ENCODE data around the gene NUDT4. TPM values are rescaled to one million over a fixed set of nuclear protein-coding genes. Genes with fewer than 3 reads are reported as not detected.
"Not testable (repeated sequence)": the region's sequence is repeated elsewhere in the genome, so short reads cannot be mapped to it uniquely, and the experiment has no call there.

Gene NUDT4
- total and polyA plus RNA-seq, 2 of the 13 experiments (the other 11 are each of a cell fraction or from before 2014, with no cell fraction given), result 37.3 to 70.1 TPM

- TF ChIP-seq NFIB (CRISPR knock-in tag; IDR thresholded peaks at IDR 0.05; ENCODE audit: borderline replicate concordance) (no peak), ZNF367 (CRISPR knock-in tag; IDR thresholded peaks at IDR 0.05; ENCODE audit: borderline replicate concordance) (no peak), ZNF460 (CRISPR knock-in tag; IDR thresholded peaks at IDR 0.05; ENCODE audit: borderline replicate concordance) (no peak), PBX2 (CRISPR knock-in tag; IDR thresholded peaks at IDR 0.05) (no peak), ZKSCAN5 (CRISPR knock-in tag; IDR thresholded peaks at IDR 0.05) (no peak), ZNF781 (CRISPR knock-in tag; IDR thresholded peaks at IDR 0.05; ENCODE audit: borderline replicate concordance, not compliant biosample characterization) (no peak), ZNF510 (CRISPR knock-in tag; IDR thresholded peaks at IDR 0.05; ENCODE audit: low read depth) (no peak), ZFP41 (CRISPR knock-in tag; IDR thresholded peaks at IDR 0.05; ENCODE audit: borderline replicate concordance) (no peak), IRF1 (CRISPR knock-in tag; IDR thresholded peaks at IDR 0.05; ENCODE audit: low read depth) (no peak)
These were observed 31.1 kb downstream of the NUDT4 start (continued) for GRCh38 chr12:93408813-93409212.

GRCh38 chr12:93409343-93410187, 31.8 kb downstream of the NUDT4 start:
- H3K4me2 ChIP-seq (ENCODE audit: low read depth, low read length); H3K27me3 ChIP-seq (ENCODE audit: control insufficient read depth in 1 of 2, insufficient read depth in 2 of 2, low read length in 2 of 2); FAIRE-seq; H3K4me3 ChIP-seq (replicated peaks in 1 of 3; ENCODE audit: insufficient read depth in 1 of 3, low read depth in 2 of 3, low read length in 3 of 3); H3K9ac ChIP-seq (ENCODE audit: insufficient read depth, low read depth, low read length); H2AFZ ChIP-seq (ENCODE audit: low read length); H3K4me1 ChIP-seq (ENCODE audit: insufficient read depth, low read length); CTCF ChIA-PET (ENCODE audit: low intra/inter-chr PET ratio, low total read pairs); H3K27ac ChIP-seq (ENCODE audit: extremely low read length, insufficient read depth, low read length); POLR2A ChIA-PET; H3K9me3 ChIP-seq (ENCODE audit: low read length); ATAC-seq; intact Hi-C loops (cut with micrococcal nuclease; ENCODE audit: unreplicated experiment); DNase-seq (ENCODE audit: low spot score): not testable (repeated sequence)
- Histone ChIP-seq H4K20me1 (ENCODE audit: insufficient read depth, low read length) (peaks cover 27% of the 10 kb centered on the region), H3K36me3 (replicated peaks in 1 of 2; ENCODE audit: control insufficient read depth in 1 of 2, insufficient read depth in 2 of 2, low read length in 2 of 2) (peaks cover 3 to 32% of the 10 kb centered on the region in 2 experiments), H3K79me2 (ENCODE audit: insufficient read depth, low read length) (peaks cover 42% of the 10 kb centered on the region)
- in situ Hi-C loops (cut with HindIII; ENCODE audit: extremely low pct_ligation_motif_present, low pct_unique_long_range_greater_than_20kb), result loop anchor here (10.0 kb wide), 2 partner anchors 415 to 625 kb away; no protein-coding TSS in a partner anchor
- 96% methylated on average over 4 of the region's 4 CpGs for WGBS (ENCODE audit: low lambda C conversion rate)
- BruUV-seq (replicated peaks), result TSS peak; percentile 41

GRCh38 chr12:93411060-93411459, 33.3 kb downstream of the NUDT4 start:
- H3K27ac ChIP-seq (ENCODE audit: extremely low read length, insufficient read depth, low read length); H3K4me2 ChIP-seq (ENCODE audit: low read depth, low read length); CTCF ChIA-PET (ENCODE audit: low intra/inter-chr PET ratio, low total read pairs); DNase-seq (ENCODE audit: low spot score); H2AFZ ChIP-seq (ENCODE audit: low read length); BruUV-seq (replicated peaks); H3K9ac ChIP-seq (ENCODE audit: insufficient read depth, low read depth, low read length); H3K4me3 ChIP-seq (replicated peaks in 1 of 3; ENCODE audit: insufficient read depth in 1 of 3, low read depth in 2 of 3, low read length in 3 of 3); POLR2A ChIA-PET; H3K27me3 ChIP-seq (ENCODE audit: control insufficient read depth in 1 of 2, insufficient read depth in 2 of 2, low read length in 2 of 2); ATAC-seq; H3K4me1 ChIP-seq (ENCODE audit: insufficient read depth, low read length); intact Hi-C loops (cut with micrococcal nuclease; ENCODE audit: unreplicated experiment); H3K9me3 ChIP-seq (ENCODE audit: low read length): not testable (repeated sequence)
- Histone ChIP-seq H4K20me1 (ENCODE audit: insufficient read depth, low read length) (peaks cover 42% of the 10 kb centered on the region), H3K79me2 (ENCODE audit: insufficient read depth, low read length) (peaks cover 57% of the 10 kb centered on the region), H3K36me3 (replicated peaks in 1 of 2; ENCODE audit: control insufficient read depth in 1 of 2, insufficient read depth in 2 of 2, low read length in 2 of 2) (peaks cover 3 to 32% of the 10 kb centered on the region in 2 experiments)
- in situ Hi-C loops (cut with HindIII; ENCODE audit: extremely low pct_ligation_motif_present, low pct_unique_long_range_greater_than_20kb), result loop anchor here (10.0 kb wide), 1 partner anchor 626 kb away; no protein-coding TSS in a partner anchor
- FAIRE-seq, result peak; percentile 4
- 97% methylated on average over 6 of the region's 6 CpGs for WGBS (ENCODE audit: low lambda C conversion rate)

Measured in HepG2 (cell line).